Prostate gland (tissue), 2 donors: ENCODE data around the gene CMTM1.

ENCODE experiments used
- CTCF ChIP-seq, 4 experiments: fragments of 200-600 bp in 2 of 4; fragments of 450-650 bp in 2 of 4; sonication (generic) in 2 of 4; IDR thresholded peaks; 1 replicate in 3 of 4; 2 replicates in 1 of 4; pipeline ENCODE4 v1.5.1; 2016 to 2019; ENCODE audit warnings: antibody characterized with exemption in 4 of 4, mild to moderate bottlenecking in 2 of 4, moderate library complexity in 2 of 4
- POLR2A ChIP-seq: fragments of 450-650 bp; IDR thresholded peaks from one replicate; pipeline ENCODE4 v1.6.1; 2016; ENCODE audit warnings: antibody characterized with exemption, mild to moderate bottlenecking

GRCh38 chr16:66574081-66574480 lies 7.8 kb downstream of the CMTM1 start:
- TF ChIP-seq CTCF (IDR thresholded peaks at IDR 0.05) = no peak
- no peak for TF ChIP-seq POLR2A
